Testis (tissue), 2 donors: ENCODE data around the gene ZFYVE1.

Experiments
- CTCF ChIP-seq, 3 experiments: fragments of 450-650 bp in 2 of 3; fragments of 200-600 bp in 1 of 3; sonication (generic) in 1 of 3; IDR thresholded peaks; one replicate each; pipeline ENCODE4 v1.5.1; 2016 to 2019; ENCODE audit warnings: antibody characterized with exemption in 3 of 3, mild to moderate bottlenecking in 2 of 3, moderate library complexity in 1 of 3
- POLR2A ChIP-seq: fragments of 450-650 bp; IDR thresholded peaks from one replicate; pipeline ENCODE4 v1.6.1; 2017; ENCODE audit warnings: antibody characterized with exemption, mild to moderate bottlenecking, moderate library complexity

GRCh38 chr14:72998252-72998903 is 28.5 kb downstream of the ZFYVE1 start:
- TF ChIP-seq CTCF (IDR thresholded peaks at IDR 0.05) (no peak), POLR2A (no peak)
